CD14-positive monocyte (primary cell): Measurements from ENCODE around the gene PRRX2. TPM values are rescaled to one million over a fixed set of nuclear protein-coding genes. Genes with fewer than 3 reads are reported as not detected.

ENCODE experiments used
- DNase-seq, 3 donors: peaks; one replicate each; pipeline ENCODE4 v3.0.0-alpha.2; 2011 to 2022
- H2AFZ ChIP-seq: 2 replicates; pipeline ENCODE4 v1.6.0; 2012; ENCODE audit warnings: mild to moderate bottlenecking, low read depth, low read length, inconsistent platforms; ENCODE audit not compliant: insufficient read depth, poor library complexity, severe bottlenecking
- H3K27ac ChIP-seq, 2 donors: 1 replicate in 1 of 2; 2 replicates in 1 of 2; pipeline ENCODE4 v1.5.1; 2012 to 2013; ENCODE audit warnings: low read length in 2 of 2, control low read depth in 1 of 2, inconsistent platforms in 1 of 2, low read depth in 1 of 2, mild to moderate bottlenecking in 1 of 2
- H3K27me3 ChIP-seq, 2 donors: one replicate each; pipeline versions ENCODE4 v1.6.0 to v1.6.1; 2011 to 2013; ENCODE audit warnings: low read length in 2 of 2; ENCODE audit not compliant: control insufficient read depth in 2 of 2, insufficient read depth in 2 of 2
- H3K36me3 ChIP-seq, 2 donors: replicated peaks in 1 of 2; 1 replicate in 1 of 2; 2 replicates in 1 of 2; pipeline versions ENCODE4 v1.5.1 to v1.6.1; 2012 to 2013; ENCODE audit warnings: low read length in 2 of 2, control low read depth in 1 of 2, inconsistent platforms in 1 of 2, mild to moderate bottlenecking in 1 of 2; ENCODE audit not compliant: insufficient read depth in 2 of 2, control insufficient read depth in 1 of 2
- H3K4me1 ChIP-seq, 2 donors: 1 replicate in 1 of 2; 2 replicates in 1 of 2; pipeline versions ENCODE4 v1.5.1 to v1.6.1; 2012 to 2013; ENCODE audit warnings: low read length in 2 of 2, control low read depth in 1 of 2, inconsistent platforms in 1 of 2, mild to moderate bottlenecking in 1 of 2, moderate library complexity in 1 of 2; ENCODE audit not compliant: insufficient read depth in 2 of 2, control insufficient read depth in 1 of 2
- H3K4me2 ChIP-seq: replicated peaks from 2 replicates; pipeline ENCODE3; 2012; ENCODE audit warnings: low read length, moderate library complexity, mild to moderate bottlenecking; ENCODE audit not compliant: poor library complexity, severe bottlenecking; ENCODE audit errors: extremely low read depth
- H3K4me3 ChIP-seq, 3 experiments: fragments of 200-600 bp in 1 of 3; sonication (generic) in 1 of 3; replicated peaks in 1 of 3; 1 replicate in 2 of 3; 2 replicates in 1 of 3; pipeline ENCODE4 v1.5.1; 2011 to 2013; ENCODE audit warnings: low read length in 3 of 3, mild to moderate bottlenecking in 3 of 3, control low read depth in 2 of 3, low read depth in 2 of 3, inconsistent platforms in 1 of 3, moderate library complexity in 1 of 3
- H3K79me2 ChIP-seq: 2 replicates; pipeline ENCODE4 v1.6.0; 2012; ENCODE audit warnings: mild to moderate bottlenecking, control low read depth, inconsistent platforms, low read length, moderate library complexity; ENCODE audit not compliant: insufficient read depth
- H3K9ac ChIP-seq: 2 replicates; pipeline ENCODE4 v1.6.0; 2017; ENCODE audit warnings: low read length, mild to moderate bottlenecking; ENCODE audit not compliant: insufficient read depth, poor library complexity, severe bottlenecking
- H3K9me3 ChIP-seq, 2 donors: replicated peaks in 1 of 2; 1 replicate in 1 of 2; 2 replicates in 1 of 2; pipeline versions ENCODE4 v1.5.1 to v1.6.1; 2012 to 2013; ENCODE audit warnings: low read length in 2 of 2, control low read depth in 1 of 2; ENCODE audit not compliant: control insufficient read depth in 1 of 2, insufficient read depth in 1 of 2
- H4K20me1 ChIP-seq: 2 replicates; pipeline ENCODE4 v1.6.0; 2012; ENCODE audit warnings: mild to moderate bottlenecking, low read length, control low read depth, moderate library complexity; ENCODE audit not compliant: insufficient read depth
- H3K27ac Mint-ChIP-seq, 7 donors: one replicate each; pipeline ENCODE4 v1.8.0; 2020; ENCODE audit warnings: mild to moderate bottlenecking in 7 of 7, mixed read lengths in 7 of 7, moderate library complexity in 6 of 7, inconsistent platforms in 2 of 7
- H3K27me3 Mint-ChIP-seq, 3 donors: one replicate each; pipeline ENCODE4 v1.8.0; 2021 to 2022; ENCODE audit warnings: low read depth in 3 of 3, mild to moderate bottlenecking in 3 of 3, mixed read lengths in 3 of 3, moderate library complexity in 3 of 3, inconsistent platforms in 1 of 3
- H3K36me3 Mint-ChIP-seq, 2 donors: one replicate each; pipeline ENCODE4 v1.8.0; 2020; ENCODE audit warnings: mixed read lengths in 2 of 2, inconsistent platforms in 1 of 2, mild to moderate bottlenecking in 1 of 2
- H3K4me1 Mint-ChIP-seq: one replicate; pipeline ENCODE4 v1.8.0; 2020; ENCODE audit warnings: mild to moderate bottlenecking, mixed read lengths
- H3K4me3 Mint-ChIP-seq, 2 donors: one replicate each; pipeline ENCODE4 v1.8.0; 2020; ENCODE audit warnings: mild to moderate bottlenecking in 2 of 2, mixed read lengths in 2 of 2, moderate library complexity in 1 of 2
- H3K9me3 Mint-ChIP-seq, 7 donors: one replicate each; pipeline ENCODE4 v1.8.0; 2020 to 2022; ENCODE audit warnings: mixed read lengths in 7 of 7, mild to moderate bottlenecking in 6 of 7, moderate library complexity in 6 of 7, inconsistent platforms in 2 of 7
- CTCF ChIP-seq: fragments of 200-600 bp; IDR thresholded peaks from one replicate; pipeline ENCODE4 v1.8.0; 2022; ENCODE audit warnings: antibody characterized with exemption, mild to moderate bottlenecking
- WGBS: methylation state at CpG from one replicate; pipeline ENCODE4 v1.1.5; 2013; ENCODE audit warnings: missing lambda C conversion rate; ENCODE audit not compliant: insufficient coverage; 5-methylcytosine and 5-hydroxymethylcytosine counted together
- intact Hi-C, 2 donors: fragments of 100-400 bp; cut with micrococcal nuclease; formaldehyde crosslinking; loops; one replicate each; pipeline versions ENCODE4 v1.15.0 to v1.15.1; 2023
- polyA plus RNA-seq, 3 donors: library from polyadenylated mRNA; depleted of rRNA in 1 of 3; unstranded in 2 of 3; stranded (reverse) in 1 of 3; fragments of 300-500 nt in 2 of 3; fragments of >200 nt in 1 of 3; fragmentation: Illumina TruSeq in 2 of 3; gene quantifications; 1 replicate in 2 of 3; 2 replicates in 1 of 3; pipeline ENCODE4 v1.2.3, GENCODE V29; 2012 to 2021

Gene PRRX2
- polyA plus RNA-seq, 3 donors, result not detected

GRCh38 chr9:129717991-129718390 lies 52.5 kb downstream of the PRRX2 start:
- H3K4me1 ChIP-seq, result peaks cover 3% of the 10 kb centered on the region in 2 donors
- peaks cover 10% of the 10 kb centered on the region for H3K4me1 Mint-ChIP-seq
- H3K27ac ChIP-seq, result no peak overlapping the region
- H3K36me3 Mint-ChIP-seq, result no peaks in the 10 kb centered on the region
- no peak overlapping the region for H3K4me2 ChIP-seq
- no peaks in the 10 kb centered on the region for H3K36me3 ChIP-seq
- 90% methylated on average over 4 of the region's 5 CpGs for WGBS
- no peak overlapping the region for H3K9ac ChIP-seq
- H3K27me3 Mint-ChIP-seq, result peaks cover 7 to 23% (median 21%) of the 10 kb centered on the region in 3 donors
- no peak for DNase-seq
- H3K4me3 ChIP-seq, result no peak overlapping the region
- no peak overlapping the region for H3K4me3 Mint-ChIP-seq
- H3K27me3 ChIP-seq, result peaks cover 0 to 6% of the 10 kb centered on the region in 2 donors
- peaks cover 0 to 3% (median 0%) of the 10 kb centered on the region in 7 donors for H3K9me3 Mint-ChIP-seq
- H3K27ac Mint-ChIP-seq, result no peak overlapping the region
- H3K79me2 ChIP-seq, result no peaks in the 10 kb centered on the region
- no peaks in the 10 kb centered on the region for H4K20me1 ChIP-seq
- H3K9me3 ChIP-seq, result no peaks in the 10 kb centered on the region
- intact Hi-C loops, result no loop called here
- TF ChIP-seq CTCF, result no peak
- H2AFZ ChIP-seq, result no peak overlapping the region

- Mint-ChIP-seq H3K4me1 (peaks cover 7% of the 10 kb centered on the region), H3K27ac (no peak overlapping the region), H3K27me3 (peaks cover 7 to 18% (median 16%) of the 10 kb centered on the region in 3 donors), H3K9me3 (peaks cover 0 to 3% (median 0%) of the 10 kb centered on the region in 7 donors), H3K36me3 (no peaks in the 10 kb centered on the region), H3K4me3 (no peak overlapping the region)
- H3K27ac ChIP-seq, result no peak overlapping the region
- intact Hi-C loops, result no loop called here
- H4K20me1 ChIP-seq, result no peaks in the 10 kb centered on the region
- H3K27me3 ChIP-seq, result no peaks in the 10 kb centered on the region
- no peaks in the 10 kb centered on the region for H3K36me3 ChIP-seq
- H3K4me1 ChIP-seq, result no peaks in the 10 kb centered on the region
- no peak overlapping the region for H2AFZ ChIP-seq
- no peaks in the 10 kb centered on the region for H3K79me2 ChIP-seq
- no peak overlapping the region for H3K9ac ChIP-seq
- no peaks in the 10 kb centered on the region for H3K9me3 ChIP-seq
- H3K4me2 ChIP-seq, result no peak overlapping the region
- no peak for TF ChIP-seq CTCF
- no peak overlapping the region for H3K4me3 ChIP-seq
- no peak for DNase-seq
- WGBS, result 95% methylated on average over 4 of the region's 5 CpGs
These were observed 53.2 kb downstream of the PRRX2 start for GRCh38 chr9:129718647-129719046.
